Endometrial microvascular endothelial cells (primary cell): Measurements from ENCODE around the gene RPL32. TPM values are rescaled to one million over a fixed set of nuclear protein-coding genes. Genes with fewer than 3 reads are reported as not detected.

Source experiments
- in situ Hi-C: cut with HindIII; loops from 2 replicates; pipeline ENCODE4 v1.10.0; 2017; ENCODE audit warnings: low sequenced_read_pairs, low pct_unique_long_range_greater_than_20kb; ENCODE audit errors: inconsistent ontology term
- total RNA-seq: library from RNA; depleted of rRNA; stranded (reverse); fragments of >200 nt; gene quantifications from one replicate; pipeline ENCODE4 v1.2.3, GENCODE V29; 2015; ENCODE audit errors: inconsistent ontology term

The RPL32 gene
- total RNA-seq, 1 donor from 2014 or later, result 648 TPM

DNA sequence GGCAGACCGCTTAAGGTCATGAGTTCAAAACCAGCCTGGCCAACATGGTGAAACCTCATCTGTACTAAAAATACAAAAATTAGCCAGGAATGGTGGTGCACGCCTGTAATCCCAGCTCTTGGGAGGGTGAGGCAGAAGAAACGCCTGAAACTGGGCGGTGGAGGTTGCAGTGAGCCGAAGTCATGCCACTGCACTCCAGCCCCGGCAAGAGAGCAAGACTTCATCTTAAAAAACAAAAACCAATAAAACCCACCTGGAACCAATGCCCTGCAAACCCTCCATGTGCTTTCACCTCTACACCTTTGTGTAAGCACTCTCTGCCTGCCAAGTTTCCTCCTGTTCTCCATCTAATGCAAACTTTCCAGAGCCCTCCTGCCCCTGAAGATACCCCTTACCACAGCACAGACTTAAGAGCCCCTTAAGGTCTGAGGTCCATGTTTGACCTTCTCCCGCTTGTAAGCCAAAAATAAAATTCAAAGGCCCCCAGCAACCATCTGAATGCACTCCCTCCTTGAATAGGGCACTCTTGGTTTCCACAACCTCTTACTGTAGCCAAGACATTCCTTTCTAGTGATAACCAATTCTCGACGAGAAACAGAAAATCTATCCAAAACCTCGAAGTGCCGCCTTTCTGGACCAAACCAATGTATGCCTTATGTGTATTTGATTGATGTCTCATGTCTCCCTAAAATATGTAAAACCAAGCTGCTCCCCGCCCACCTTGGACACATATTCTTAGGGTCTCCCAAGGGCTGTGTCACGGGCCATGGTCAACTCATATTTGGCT is 3.0 kb downstream of the RPL32 start:
- in situ Hi-C loops, result no loop called here

- in situ Hi-C loops, result no loop called here
These were observed 3.9 kb downstream of the RPL32 start for GRCh38 chr3:12837295-12837986.

GRCh38 chr3:12835052-12835665 is 6.2 kb downstream of the RPL32 start:
- in situ Hi-C loops, result no loop called here

DNA sequence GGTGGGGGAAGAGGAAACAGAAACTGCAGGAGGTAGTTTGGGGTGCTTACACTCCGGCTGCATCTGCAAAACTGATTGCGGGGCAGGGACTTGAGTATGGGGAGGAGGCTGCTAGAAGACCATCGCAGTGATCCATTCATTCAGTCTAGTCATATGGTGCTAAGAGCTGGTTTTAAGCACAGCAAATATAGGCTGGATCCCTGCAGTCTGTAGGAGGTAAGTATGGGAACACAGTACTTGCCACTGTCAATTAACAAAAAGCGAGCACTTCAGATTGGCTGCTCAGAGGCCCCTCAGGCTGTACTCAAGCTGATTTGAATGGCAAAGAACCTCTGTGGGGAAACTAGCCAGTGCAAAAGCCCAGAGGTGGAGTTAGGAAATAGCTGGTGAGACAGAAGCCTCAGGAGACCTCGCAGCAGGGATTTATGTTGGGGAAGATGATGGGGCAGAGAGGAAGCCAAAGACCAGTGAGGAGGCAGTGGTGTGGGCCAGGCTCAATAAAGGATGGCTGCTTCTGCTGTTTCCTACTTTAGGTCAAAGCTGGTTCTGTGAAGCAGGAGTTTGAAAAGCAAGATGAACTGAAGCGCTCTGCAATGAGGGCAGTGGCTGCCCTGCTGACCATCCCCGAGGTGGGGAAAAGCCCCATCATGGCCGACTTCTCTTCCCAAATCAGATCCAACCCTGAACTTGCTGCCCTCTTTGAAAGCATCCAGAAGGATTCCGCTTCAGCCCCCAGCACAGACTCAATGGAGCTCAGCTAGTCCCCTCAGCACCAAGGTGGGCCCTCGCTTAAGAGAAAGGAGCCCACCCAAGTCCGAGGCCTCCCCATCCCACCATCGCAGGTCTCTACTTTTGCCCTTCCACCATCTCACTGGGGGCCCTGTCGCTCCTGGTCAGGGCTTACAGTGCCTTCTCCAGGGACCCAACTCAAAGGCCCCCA is 7.9 kb downstream of the RPL32 start:
- in situ Hi-C loops, result no loop called here

DNA sequence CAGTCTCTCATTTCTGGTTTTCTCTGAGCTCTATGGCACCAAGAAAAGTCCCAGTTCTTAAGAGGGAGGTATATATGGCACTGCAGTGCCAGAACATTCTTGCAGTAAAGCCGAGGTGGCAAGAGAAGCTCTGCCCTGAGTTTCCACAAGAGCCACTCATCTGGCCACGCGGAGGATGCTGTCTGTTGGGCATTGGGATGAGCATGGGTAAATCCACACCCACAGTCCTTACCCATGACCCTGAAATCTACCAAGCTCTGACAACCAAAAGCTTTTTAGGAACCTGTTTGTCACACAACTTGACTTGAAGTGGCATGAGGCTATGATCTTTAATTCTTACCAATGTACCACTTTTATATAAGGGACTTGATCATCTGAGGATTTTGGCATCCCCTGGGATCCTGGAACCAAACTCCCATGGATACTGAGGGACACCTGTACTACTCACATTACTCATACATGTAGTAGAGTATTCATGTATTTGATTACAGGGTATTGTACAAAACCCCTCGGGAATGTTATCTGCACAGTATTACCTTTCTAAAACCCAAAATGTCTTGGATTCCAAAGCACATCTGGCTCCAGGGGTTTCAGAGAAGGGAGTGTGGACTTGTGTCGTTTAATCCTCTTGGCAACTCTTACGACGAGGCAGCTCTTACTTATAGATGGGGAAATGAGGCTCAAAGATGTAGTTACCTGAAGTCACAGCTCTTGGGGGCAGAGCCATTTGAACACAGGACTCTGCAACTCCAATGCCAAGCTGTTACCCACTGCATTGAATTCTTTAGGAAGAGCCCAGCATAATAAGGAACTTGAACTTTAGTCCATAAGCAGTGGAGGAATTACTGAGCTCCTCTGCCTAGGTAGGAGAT is 8.8 kb downstream of the RPL32 start:
- in situ Hi-C loops, result no loop called here

- in situ Hi-C loops, result no loop called here
These were observed 10.0 kb downstream of the RPL32 start for GRCh38 chr3:12831301-12831866.

- in situ Hi-C loops, result no loop called here
These were observed 10.6 kb downstream of the RPL32 start for GRCh38 chr3:12830785-12831156.

DNA sequence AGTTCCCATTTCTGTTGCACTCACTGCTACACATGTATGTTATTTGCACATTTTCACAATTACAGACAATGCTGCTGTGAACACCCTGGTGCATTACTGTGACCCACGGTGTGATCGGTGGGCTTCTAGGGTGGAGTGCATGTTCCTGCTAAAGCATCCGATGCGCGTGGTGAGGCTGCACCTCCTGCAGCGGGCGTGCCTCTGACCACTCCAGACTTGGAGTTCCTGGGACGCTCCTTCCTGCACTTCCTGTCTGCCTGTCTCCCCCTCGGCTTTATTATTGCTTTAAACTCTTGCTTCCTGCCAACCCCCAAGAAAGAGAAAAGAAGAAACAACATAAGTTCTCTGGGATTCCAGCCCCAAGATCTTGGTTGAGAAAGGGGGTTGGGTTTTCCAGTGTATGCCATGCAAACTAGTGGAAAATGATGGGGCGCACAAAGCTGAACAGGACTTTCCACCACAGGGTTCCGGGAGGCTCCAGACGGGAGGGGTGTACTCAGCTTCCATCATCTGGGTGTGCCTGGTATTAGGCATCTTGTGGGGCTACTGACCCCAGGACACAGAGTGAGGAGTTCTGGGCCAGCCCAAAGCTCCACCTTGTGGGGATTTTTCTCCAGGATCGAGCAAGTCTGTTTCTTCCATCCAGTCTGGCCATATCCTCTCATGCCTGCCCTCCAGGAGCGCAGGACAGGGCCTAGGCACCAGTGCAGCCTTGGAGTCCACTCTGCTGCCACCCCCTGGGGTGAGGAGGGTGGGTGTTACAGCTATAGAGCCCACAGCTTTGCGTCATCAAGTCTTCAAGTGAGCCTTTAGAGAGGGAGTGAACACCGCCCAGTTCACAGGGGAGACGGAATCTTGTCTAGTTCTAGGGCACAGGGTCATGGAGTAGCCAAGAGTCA is 11.2 kb downstream of the RPL32 start:
- in situ Hi-C loops, result no loop called here

DNA sequence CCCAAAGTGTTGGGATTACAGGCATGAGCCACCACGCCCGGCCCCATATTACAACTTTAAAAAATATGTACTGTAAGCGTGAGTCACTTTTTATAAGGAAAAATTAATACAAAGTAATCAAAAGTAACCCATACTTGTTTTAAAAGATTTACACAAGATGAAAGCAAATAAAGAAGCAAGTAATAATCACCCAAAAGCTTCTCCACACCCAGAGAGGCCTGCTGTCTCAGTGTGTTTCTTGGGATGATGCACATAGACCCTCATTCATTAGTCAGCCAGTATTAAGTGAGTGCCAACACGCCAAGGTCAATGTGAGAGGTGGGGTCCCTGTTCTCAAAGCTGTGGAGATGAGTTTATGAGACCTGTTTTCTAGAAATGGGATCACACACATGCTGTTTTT is 12.0 kb downstream of the RPL32 start:
- in situ Hi-C loops, result no loop called here

GRCh38 chr3:12828751-12829150 is 12.6 kb downstream of the RPL32 start:
- in situ Hi-C loops, result no loop called here

DNA sequence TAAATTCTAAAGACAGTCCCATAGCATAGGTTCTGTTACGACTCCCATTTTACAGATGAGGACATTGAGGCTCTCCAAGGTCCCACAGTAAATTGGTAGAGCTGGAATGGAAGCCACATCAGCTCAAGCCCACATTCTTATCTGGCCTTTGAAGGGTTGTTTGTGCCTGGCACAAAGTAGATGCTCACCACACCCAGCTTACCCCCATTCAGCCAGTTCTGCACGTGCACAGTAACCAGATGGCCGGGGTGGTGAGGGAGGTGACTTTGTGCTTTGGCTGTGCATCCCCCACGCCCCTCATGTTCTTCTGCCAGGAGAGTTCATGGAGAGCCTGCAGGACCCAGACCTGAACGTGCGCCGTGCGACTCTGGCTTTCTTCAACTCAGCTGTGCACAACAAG is 16.2 kb downstream of the RPL32 start:
- in situ Hi-C loops, result no loop called here

GRCh38 chr3:12824299-12824698 is 17.1 kb downstream of the RPL32 start:
- in situ Hi-C loops, result no loop called here

DNA sequence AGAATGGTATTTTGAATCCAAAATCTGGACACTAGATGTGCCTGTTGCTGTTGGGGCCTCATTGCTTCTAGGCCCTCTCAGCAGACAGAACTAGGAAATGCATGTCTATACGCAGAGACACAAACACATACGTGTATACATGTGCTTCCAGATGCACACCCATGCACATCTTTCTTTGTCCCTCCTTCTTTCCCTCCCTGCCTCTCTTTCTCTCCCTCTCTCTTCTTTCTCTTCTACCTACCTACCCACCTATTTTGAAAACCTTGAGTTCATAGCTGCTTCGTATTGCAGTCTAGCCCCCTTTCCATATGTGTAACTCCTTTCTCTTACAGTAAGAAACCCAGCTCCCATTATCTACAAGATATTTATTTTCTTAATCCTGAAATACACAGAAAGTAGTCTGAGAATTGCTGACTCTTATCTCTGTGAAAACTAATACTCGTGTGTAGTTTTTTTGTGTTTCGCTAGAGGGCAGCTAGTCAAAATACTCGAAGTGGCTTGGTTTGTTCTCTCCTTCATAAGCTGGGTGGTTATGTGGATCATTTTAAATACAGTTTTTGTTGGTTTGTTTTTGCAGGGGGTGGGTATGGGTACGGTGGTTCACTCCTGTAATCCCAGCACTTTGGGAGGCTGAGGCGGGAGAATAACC is 18.5 kb downstream of the RPL32 start:
- in situ Hi-C loops, result no loop called here

DNA sequence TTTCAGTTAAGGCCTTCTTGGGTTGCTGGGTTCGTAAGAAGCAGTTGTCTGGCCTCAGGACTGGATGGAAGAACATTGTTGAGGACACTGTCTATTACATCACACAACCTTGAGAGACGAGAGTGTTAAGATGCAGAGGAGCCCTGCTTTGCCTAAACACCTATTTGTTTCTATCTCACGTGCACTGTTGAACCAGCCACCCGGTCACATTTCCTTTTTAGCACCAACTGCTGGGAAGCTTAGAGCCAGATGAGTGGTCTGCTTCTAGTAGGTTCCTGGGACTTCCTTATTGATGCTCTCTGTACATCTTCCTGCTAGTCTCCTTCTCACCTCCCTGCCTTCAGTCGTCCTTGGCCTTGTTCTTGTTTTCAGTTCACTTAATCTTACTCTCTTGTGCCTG is 22.6 kb downstream of the RPL32 start:
- in situ Hi-C loops, result no loop called here

- in situ Hi-C loops, result no loop called here
These were observed 23.1 kb downstream of the RPL32 start for GRCh38 chr3:12818273-12818672.

DNA sequence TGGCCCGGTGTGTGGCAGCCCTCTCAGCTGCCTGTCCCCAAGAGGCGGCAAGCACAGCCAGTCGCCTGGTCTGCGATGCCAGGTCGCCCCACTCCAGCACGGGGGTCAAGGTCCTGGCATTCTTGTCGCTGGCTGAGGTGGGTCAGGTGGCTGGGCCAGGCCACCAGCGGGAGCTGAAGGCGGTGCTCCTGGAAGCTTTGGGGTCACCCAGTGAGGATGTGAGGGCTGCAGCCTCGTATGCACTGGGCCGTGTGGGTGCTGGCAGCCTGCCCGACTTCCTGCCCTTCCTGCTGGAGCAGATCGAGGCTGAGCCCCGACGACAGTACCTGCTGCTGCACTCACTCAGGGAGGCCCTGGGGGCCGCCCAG is 24.0 kb downstream of the RPL32 start:
- in situ Hi-C loops, result no loop called here
